Spleen (tissue), 11 donors: ENCODE results near the gene SLC38A3. TPM values are rescaled to one million over a fixed set of nuclear protein-coding genes. Genes with fewer than 3 reads are reported as not detected.
A peak's percentile ranks its signal among the peaks of the same experiment; 100 is the strongest.

Experiments used
- DNase-seq: peaks from one replicate; pipeline ENCODE4 v3.0.0-alpha.2; 2020
- H3K27ac ChIP-seq, 8 donors: fragments of 200-600 bp; sonication (generic) in 7 of 8; 1 replicate in 4 of 8; 2 replicates in 4 of 8; pipeline versions ENCODE4 v1.5.0 to v1.8.0; 2016 to 2021; ENCODE audit warnings: inconsistent platforms in 4 of 8, mild to moderate bottlenecking in 4 of 8, moderate library complexity in 1 of 8
- H3K27me3 ChIP-seq, 7 donors: fragments of 200-600 bp; sonication (generic) in 6 of 7; replicated peaks in 1 of 7; 1 replicate in 4 of 7; 2 replicates in 3 of 7; pipeline versions ENCODE4 v1.5.0 to v1.8.0; 2016 to 2021; ENCODE audit warnings: inconsistent platforms in 3 of 7, mild to moderate bottlenecking in 1 of 7
- H3K36me3 ChIP-seq, 6 donors: fragments of 200-600 bp; sonication (generic) in 5 of 6; 1 replicate in 4 of 6; 2 replicates in 2 of 6; pipeline versions ENCODE4 v1.5.0 to v1.8.0; 2016 to 2021; ENCODE audit warnings: inconsistent platforms in 2 of 6
- H3K4me1 ChIP-seq, 6 donors: fragments of 200-600 bp; sonication (generic) in 5 of 6; 1 replicate in 3 of 6; 2 replicates in 3 of 6; pipeline versions ENCODE4 v1.5.0 to v1.8.0; 2016 to 2021; ENCODE audit warnings: inconsistent platforms in 3 of 6
- H3K4me3 ChIP-seq, 8 donors: fragments of 200-600 bp; sonication (generic) in 7 of 8; 1 replicate in 4 of 8; 2 replicates in 4 of 8; pipeline versions ENCODE4 v1.5.0 to v1.8.0; 2016 to 2021; ENCODE audit warnings: inconsistent platforms in 4 of 8, mild to moderate bottlenecking in 4 of 8, moderate library complexity in 2 of 8
- H3K9me3 ChIP-seq, 8 donors: fragments of 200-600 bp; sonication (generic) in 7 of 8; 1 replicate in 4 of 8; 2 replicates in 4 of 8; pipeline versions ENCODE4 v1.5.0 to v1.8.0; 2016 to 2021; ENCODE audit warnings: inconsistent platforms in 4 of 8
- POLR2A ChIP-seq, 3 donors: fragments of 450-650 bp; IDR thresholded peaks; one replicate each; pipeline ENCODE4 v1.5.1; 2017; ENCODE audit warnings: antibody characterized with exemption in 3 of 3, mild to moderate bottlenecking in 1 of 3
- POLR2AphosphoS5 ChIP-seq, 3 donors: sonication (generic); formaldehyde crosslinking; IDR thresholded peaks; one replicate each; pipeline ENCODE4 v1.5.1; 2017; ENCODE audit warnings: antibody characterized with exemption in 3 of 3
- WGBS, 5 donors: extraction: QIAGEN DNeasy Blood & Tissue Kit in 3 of 5; methylation state at CpG; one replicate each; pipeline versions ENCODE4 v1.1.5 to v1.1.7; 2013 to 2018; 5-methylcytosine and 5-hydroxymethylcytosine counted together
- intact Hi-C: fragments of 100-400 bp; cut with DNase I; formaldehyde crosslinking; loops from one replicate; pipeline ENCODE4 v1.15.0; 2023; ENCODE audit warnings: low total_unique reads
- polyA plus RNA-seq, 3 donors: library from polyadenylated mRNA; stranded (reverse); fragments of 200-250 nt; gene quantifications; one replicate each; pipeline ENCODE4 v1.2.1, GENCODE V29; 2013
- total RNA-seq, 7 donors: library from RNA; depleted of rRNA in 3 of 7; stranded (reverse); fragments of >200 nt in 3 of 7; fragmentation: NEBNext Ultra II Directional in 4 of 7; extraction: Animal tissue kit (Norgen Biotek cat#: 25700) in 4 of 7; gene quantifications; one replicate each; pipeline versions ENCODE4 v1.1.0 to v1.2.1, GENCODE V29; 2016 to 2021
- TF ChIP-seq, protein P1 (sequence below), 11 experiments: fragments of 200-600 bp in 7 of 11; fragments of 450-650 bp in 4 of 11; sonication (generic) in 4 of 11; IDR thresholded peaks in 8 of 11; conservative IDR thresholded peaks in 3 of 11; 1 replicate in 7 of 11; 2 replicates in 4 of 11; pipeline versions ENCODE4 v1.4.0 to v1.8.0; 2016 to 2021; ENCODE audit warnings: antibody characterized with exemption in 11 of 11, inconsistent platforms in 4 of 11, mild to moderate bottlenecking in 1 of 11
- donor health status: healthy with polysubstance abuse.
- donor health status: DM: no; HTN: no; CAD: no; lungs with moderate emphysema.
- donor health status: DM: no; HTN: no; CAD: no.
- donor health status: Bipolar disorder and iron deficiency.
- donor health status: healthy.
- donor health status: DM: no; HTN: no; CAD: no.
- donor health status: DM: yes; HTN: yes; CAD: no.

Gene SLC38A3
- total and polyA plus RNA-seq, 10 donors = 0.02 to 0.07 TPM; not detected in 8

DNA sequence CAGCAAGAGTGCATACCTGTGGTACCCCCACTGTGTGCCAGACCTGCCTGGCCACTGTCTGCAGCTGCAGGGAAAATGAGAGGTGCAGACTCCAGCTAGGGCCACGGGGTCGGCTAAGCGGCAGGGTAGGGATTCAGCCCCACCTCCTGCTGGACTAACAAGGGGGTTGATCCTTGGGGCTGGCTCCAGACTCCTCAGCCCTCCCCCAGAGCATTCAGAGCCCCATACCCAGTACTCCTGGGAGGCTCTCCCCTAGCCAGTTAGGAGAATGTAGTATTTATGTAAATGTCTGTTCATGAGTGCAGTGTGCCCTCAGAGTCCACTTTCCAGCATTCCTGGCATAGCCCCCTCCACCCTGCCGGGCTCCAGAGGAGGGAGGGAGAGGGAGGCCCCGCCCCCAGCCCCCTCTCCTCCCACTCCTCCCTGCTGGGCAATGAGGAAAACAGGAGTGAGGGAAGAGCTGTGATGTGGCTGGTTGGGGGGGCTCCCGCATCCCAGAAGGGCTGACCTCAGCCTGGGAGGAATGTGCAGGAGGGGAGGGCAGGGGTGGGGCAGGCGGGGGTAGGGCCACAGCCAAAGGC, 59.4 kb downstream of the SLC38A3 start:
- Histone ChIP-seq H3K4me1 (peaks cover 11 to 80% (median 40%) of the 10 kb centered on the region in 6 donors), H3K4me3 (no peak overlapping the region), H3K9me3 (no peaks in the 10 kb centered on the region), H3K27ac (peak overlapping the region in 7 of 8 donors; percentile 9 to 84 (median 74)), H3K27me3 (peaks cover 0 to 24% (median 0%) of the 10 kb centered on the region in 7 donors), H3K36me3 (peaks cover 0 to 2% (median under 1%) of the 10 kb centered on the region in 6 donors)
- TF ChIP-seq POLR2AphosphoS5 (IDR thresholded peaks at IDR 0.05) = peak in 2 of 3 donors; percentile 21 to 29
- TF ChIP-seq, protein P1, sequence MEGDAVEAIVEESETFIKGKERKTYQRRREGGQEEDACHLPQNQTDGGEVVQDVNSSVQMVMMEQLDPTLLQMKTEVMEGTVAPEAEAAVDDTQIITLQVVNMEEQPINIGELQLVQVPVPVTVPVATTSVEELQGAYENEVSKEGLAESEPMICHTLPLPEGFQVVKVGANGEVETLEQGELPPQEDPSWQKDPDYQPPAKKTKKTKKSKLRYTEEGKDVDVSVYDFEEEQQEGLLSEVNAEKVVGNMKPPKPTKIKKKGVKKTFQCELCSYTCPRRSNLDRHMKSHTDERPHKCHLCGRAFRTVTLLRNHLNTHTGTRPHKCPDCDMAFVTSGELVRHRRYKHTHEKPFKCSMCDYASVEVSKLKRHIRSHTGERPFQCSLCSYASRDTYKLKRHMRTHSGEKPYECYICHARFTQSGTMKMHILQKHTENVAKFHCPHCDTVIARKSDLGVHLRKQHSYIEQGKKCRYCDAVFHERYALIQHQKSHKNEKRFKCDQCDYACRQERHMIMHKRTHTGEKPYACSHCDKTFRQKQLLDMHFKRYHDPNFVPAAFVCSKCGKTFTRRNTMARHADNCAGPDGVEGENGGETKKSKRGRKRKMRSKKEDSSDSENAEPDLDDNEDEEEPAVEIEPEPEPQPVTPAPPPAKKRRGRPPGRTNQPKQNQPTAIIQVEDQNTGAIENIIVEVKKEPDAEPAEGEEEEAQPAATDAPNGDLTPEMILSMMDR (IDR thresholded peaks at IDR 0.05 in 8 of 11, conservative IDR thresholded peaks at IDR 0.05 in 3 of 11) = no peak
- DNase-seq = no peak
- intact Hi-C loops = no loop called here
- 59 to 79% (median 64%) methylated on average over 4 to 7 of the region's 7 CpGs for WGBS, 5 donors

DNA sequence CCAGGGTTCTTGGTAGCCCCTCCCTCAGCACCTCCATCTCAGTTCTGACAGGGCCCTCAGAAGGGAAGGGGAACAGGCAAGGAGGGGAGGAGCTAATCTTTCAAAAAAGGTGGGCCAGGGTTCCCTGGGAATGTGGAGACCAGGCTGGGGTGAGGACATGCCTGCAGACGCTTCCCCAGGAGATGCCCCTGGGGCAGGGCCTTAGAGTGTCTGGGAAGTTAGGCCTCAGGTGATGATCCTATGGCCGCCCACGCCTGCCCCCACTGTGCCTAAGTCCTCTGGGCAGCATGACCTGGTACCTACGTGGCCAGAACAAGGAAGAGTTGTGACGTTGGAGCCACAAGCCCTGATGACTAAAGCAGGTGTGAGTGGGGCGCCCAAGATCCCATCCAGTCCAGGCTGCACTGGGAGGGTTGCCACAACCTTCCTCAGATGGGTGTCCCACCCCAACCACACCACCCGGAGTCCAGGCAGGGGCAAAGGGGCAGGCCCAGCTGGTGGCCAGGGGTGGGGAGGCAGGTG, 60.0 kb downstream of the SLC38A3 start:
- Histone ChIP-seq H3K27me3 (peaks cover 0 to 24% (median 0%) of the 10 kb centered on the region in 7 donors), H3K4me3 (no peak overlapping the region), H3K9me3 (no peaks in the 10 kb centered on the region), H3K27ac (peak overlapping the region in 7 of 8 donors; percentile 2 to 84 (median 74)), H3K4me1 (peaks cover 7 to 75% (median 37%) of the 10 kb centered on the region in 6 donors), H3K36me3 (no peaks in the 10 kb centered on the region)
- no peak for DNase-seq
- intact Hi-C loops = no loop called here
- TF ChIP-seq POLR2A (IDR thresholded peaks at IDR 0.05) = no peak
- TF ChIP-seq POLR2AphosphoS5 (IDR thresholded peaks at IDR 0.05) = no peak
- TF ChIP-seq, protein P1 (IDR thresholded peaks at IDR 0.05 in 8 of 11, conservative IDR thresholded peaks at IDR 0.05 in 3 of 11) = no peak
- 72 to 88% (median 82%) methylated on average over 5 to 7 of the region's 7 CpGs for WGBS, 5 donors

DNA sequence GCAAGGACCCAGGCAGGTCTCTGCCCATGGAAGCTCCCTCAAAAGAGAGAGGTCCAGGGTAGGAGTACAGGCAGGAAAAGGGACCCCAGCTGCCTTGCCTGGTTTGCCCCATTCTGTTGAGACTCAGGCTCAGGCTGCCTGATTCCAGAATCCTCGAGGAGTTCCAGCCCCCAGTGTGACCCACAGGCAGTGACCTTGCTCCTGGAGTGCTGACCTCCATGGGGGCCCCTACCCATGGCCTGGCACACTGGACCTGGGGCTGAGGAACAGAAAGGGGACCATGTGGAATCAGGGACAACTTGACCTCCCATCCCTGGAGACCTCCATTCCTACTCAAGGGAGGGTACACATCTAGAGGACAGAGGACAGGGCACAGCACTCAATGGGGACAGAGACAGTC, 60.5 kb downstream of the SLC38A3 start:
- no peaks in the 10 kb centered on the region for H3K36me3 ChIP-seq
- no peak overlapping the region for H3K4me3 ChIP-seq
- no peaks in the 10 kb centered on the region for H3K9me3 ChIP-seq
- H3K27ac ChIP-seq = peak overlapping the region in 7 of 8 donors; percentile 2 to 84 (median 74)
- H3K4me1 ChIP-seq = peaks cover 5 to 70% (median 32%) of the 10 kb centered on the region in 6 donors
- intact Hi-C loops = no loop called here
- DNase-seq = no peak
- WGBS, 5 donors = 33 to 79% (median 52%) methylated on average over 1 of the region's 1 CpG
- TF ChIP-seq POLR2A (IDR thresholded peaks at IDR 0.05) (no peak), POLR2AphosphoS5 (IDR thresholded peaks at IDR 0.05) (no peak)
- TF ChIP-seq, protein P1 (IDR thresholded peaks at IDR 0.05 in 8 of 11, conservative IDR thresholded peaks at IDR 0.05 in 3 of 11) = no peak
- H3K27me3 ChIP-seq = peaks cover 0 to 24% (median 0%) of the 10 kb centered on the region in 7 donors

DNA sequence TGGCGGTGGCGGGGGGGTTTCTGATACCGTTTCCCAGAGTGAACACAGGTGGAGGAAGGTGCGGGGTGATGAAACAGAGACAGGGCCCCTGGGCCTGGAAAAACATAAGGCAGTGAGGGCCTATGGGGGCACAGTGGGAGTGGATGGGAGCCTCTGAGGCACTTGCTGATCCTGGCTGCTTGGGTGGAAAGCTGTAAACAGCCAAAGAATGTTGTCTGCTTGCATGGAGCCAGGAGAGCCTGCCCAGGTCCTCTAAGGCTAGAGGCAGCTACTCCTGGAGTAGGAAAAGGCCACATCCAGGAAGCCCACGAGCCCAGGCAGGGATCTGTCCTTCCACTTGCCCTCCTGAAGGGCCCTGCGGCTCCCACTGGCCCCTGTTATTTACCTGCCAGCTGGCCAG, 60.9 kb downstream of the SLC38A3 start:
- H3K4me1 ChIP-seq = peaks cover under 1 to 65% (median 29%) of the 10 kb centered on the region in 6 donors
- no peaks in the 10 kb centered on the region for H3K9me3 ChIP-seq
- WGBS, 5 donors = 79 to 85% (median 81%) methylated on average over 6 of the region's 6 CpGs
- H3K27ac ChIP-seq = peak overlapping the region in 5 of 8 donors; percentile 41 to 84 (median 75)
- H3K27me3 ChIP-seq = peaks cover 0 to 24% (median 0%) of the 10 kb centered on the region in 7 donors
- no peak overlapping the region for H3K4me3 ChIP-seq
- no peaks in the 10 kb centered on the region for H3K36me3 ChIP-seq
- TF ChIP-seq POLR2AphosphoS5 (IDR thresholded peaks at IDR 0.05) (no peak), POLR2A (IDR thresholded peaks at IDR 0.05) (no peak)
- TF ChIP-seq, protein P1 (IDR thresholded peaks at IDR 0.05 in 8 of 11, conservative IDR thresholded peaks at IDR 0.05 in 3 of 11) = no peak
- no peak for DNase-seq
- intact Hi-C loops = no loop called here
